PC-9 (cell line): ENCODE results near the gene RPS6KA4.

Experiments
- EZH2 ChIP-seq: fragments of 200-600 bp; sonication (generic); IDR thresholded peaks from 2 replicates; pipeline ENCODE4 v1.8.0; 2017; ENCODE audit warnings: antibody characterized with exemption, low read depth
- TF ChIP-seq, protein P1 (sequence below): fragments of 200-600 bp; sonication (generic); conservative IDR thresholded peaks from 2 replicates; pipeline ENCODE4 v1.6.1; 2017; ENCODE audit warnings: mixed run types, antibody characterized with exemption, mild to moderate bottlenecking, moderate library complexity

DNA sequence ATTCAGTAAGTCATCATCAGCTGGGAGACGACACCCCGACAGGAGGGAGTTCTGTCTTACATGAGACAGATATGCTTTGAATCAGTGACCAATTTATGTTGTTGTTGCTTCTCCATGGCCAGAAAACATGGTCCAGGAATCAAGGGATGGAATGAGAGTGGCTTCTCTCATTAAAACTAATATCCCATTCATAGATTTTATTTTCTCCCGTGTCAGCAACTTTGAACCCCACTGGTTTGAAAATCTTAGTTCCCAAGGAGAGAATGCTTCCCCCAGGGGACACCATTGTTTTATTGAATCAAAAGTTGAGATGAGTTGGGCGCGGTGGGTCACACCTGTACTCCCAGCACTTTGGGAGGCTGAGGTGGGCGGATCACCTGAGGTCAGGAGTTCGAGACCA lies 42.8 kb downstream of the RPS6KA4 start:
- TF ChIP-seq, protein P1, sequence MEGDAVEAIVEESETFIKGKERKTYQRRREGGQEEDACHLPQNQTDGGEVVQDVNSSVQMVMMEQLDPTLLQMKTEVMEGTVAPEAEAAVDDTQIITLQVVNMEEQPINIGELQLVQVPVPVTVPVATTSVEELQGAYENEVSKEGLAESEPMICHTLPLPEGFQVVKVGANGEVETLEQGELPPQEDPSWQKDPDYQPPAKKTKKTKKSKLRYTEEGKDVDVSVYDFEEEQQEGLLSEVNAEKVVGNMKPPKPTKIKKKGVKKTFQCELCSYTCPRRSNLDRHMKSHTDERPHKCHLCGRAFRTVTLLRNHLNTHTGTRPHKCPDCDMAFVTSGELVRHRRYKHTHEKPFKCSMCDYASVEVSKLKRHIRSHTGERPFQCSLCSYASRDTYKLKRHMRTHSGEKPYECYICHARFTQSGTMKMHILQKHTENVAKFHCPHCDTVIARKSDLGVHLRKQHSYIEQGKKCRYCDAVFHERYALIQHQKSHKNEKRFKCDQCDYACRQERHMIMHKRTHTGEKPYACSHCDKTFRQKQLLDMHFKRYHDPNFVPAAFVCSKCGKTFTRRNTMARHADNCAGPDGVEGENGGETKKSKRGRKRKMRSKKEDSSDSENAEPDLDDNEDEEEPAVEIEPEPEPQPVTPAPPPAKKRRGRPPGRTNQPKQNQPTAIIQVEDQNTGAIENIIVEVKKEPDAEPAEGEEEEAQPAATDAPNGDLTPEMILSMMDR: no peak
- no peak for TF ChIP-seq EZH2
